Prostate gland (tissue), 2 donors: ENCODE results near the gene XAGE1B.

Source experiments
- CTCF ChIP-seq, 4 experiments: fragments of 200-600 bp in 2 of 4; fragments of 450-650 bp in 2 of 4; sonication (generic) in 2 of 4; IDR thresholded peaks; 1 replicate in 3 of 4; 2 replicates in 1 of 4; pipeline ENCODE4 v1.5.1; 2016 to 2019; ENCODE audit warnings: antibody characterized with exemption in 4 of 4, mild to moderate bottlenecking in 2 of 4, moderate library complexity in 2 of 4
- POLR2A ChIP-seq: fragments of 450-650 bp; IDR thresholded peaks from one replicate; pipeline ENCODE4 v1.6.1; 2016; ENCODE audit warnings: antibody characterized with exemption, mild to moderate bottlenecking
- POLR2AphosphoS5 ChIP-seq: sonication (generic); formaldehyde crosslinking; IDR thresholded peaks from one replicate; pipeline ENCODE4 v1.6.1; 2017; ENCODE audit warnings: antibody characterized with exemption

DNA sequence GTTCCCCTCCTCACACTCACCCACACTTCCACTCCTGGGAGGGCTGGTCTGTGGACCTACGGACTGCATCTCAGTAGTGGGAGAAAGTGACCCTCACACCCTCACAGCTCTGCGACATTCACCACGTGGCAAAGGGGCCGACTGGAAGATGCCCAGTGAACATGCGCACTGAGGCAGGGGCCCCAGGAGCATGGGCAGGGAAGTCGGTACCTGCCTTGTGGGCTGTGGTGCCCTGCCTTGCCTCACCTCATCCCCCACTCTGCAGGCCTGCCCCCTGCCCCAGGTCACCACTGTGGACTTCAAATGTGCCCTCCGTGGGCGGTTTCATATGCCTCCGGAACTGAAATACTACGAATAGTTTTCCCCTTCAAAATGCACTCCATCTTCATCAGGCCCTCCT lies 46.2 kb upstream of the XAGE1B start:
- no peak for TF ChIP-seq POLR2A
- no peak for TF ChIP-seq CTCF (IDR thresholded peaks at IDR 0.05)
- no peak for TF ChIP-seq POLR2AphosphoS5
